GM18858 (cell line): ENCODE results near the gene PTPMT1.

ENCODE experiments used
- ATAC-seq: cut with Tn5 transposase; IDR thresholded peaks from one replicate; pipeline ENCODE4 v1.9.1; 2021; ENCODE audit not compliant: unreplicated experiment

PTPMT1 gene

GRCh38 chr11:47578524-47579494, 13.4 kb downstream of the PTPMT1 start, which contains the start of the genes KBTBD4 and NDUFS3:
KBTBD4 (minus strand) TSS chr11:47578970; CDS start chr11:47578951, 19 bp downstream.
NDUFS3 (plus strand) TSS chr11:47579074; CDS start chr11:47579092, 18 bp downstream.
- ATAC-seq: peak; percentile 86

GRCh38 chr11:47583844-47584243, 18.4 kb downstream of the PTPMT1 start:
- no peak for ATAC-seq

- no peak for ATAC-seq
Observed at GRCh38 chr11:47586098-47586855, 20.9 kb downstream of the PTPMT1 start, which contains the start of gene FAM180B. FAM180B (plus strand) TSS chr11:47586678; CDS start chr11:47586769, 91 bp downstream.

- ATAC-seq: no peak
Observed at GRCh38 chr11:47587039-47587716, 21.8 kb downstream of the PTPMT1 start.

- ATAC-seq: no peak
Observed at GRCh38 chr11:47587723-47588326, 22.4 kb downstream of the PTPMT1 start.

- ATAC-seq: no peak
Observed at GRCh38 chr11:47589118-47589517, 23.7 kb downstream of the PTPMT1 start.

GRCh38 chr11:47589584-47589976, 24.2 kb downstream of the PTPMT1 start:
- ATAC-seq: no peak

- ATAC-seq: no peak
Observed at GRCh38 chr11:47589977-47590861, 24.8 kb downstream of the PTPMT1 start.

GRCh38 chr11:47591764-47592163, 26.4 kb downstream of the PTPMT1 start:
- ATAC-seq: no peak

- ATAC-seq: no peak
Observed at GRCh38 chr11:47592251-47592650, 26.9 kb downstream of the PTPMT1 start.

GRCh38 chr11:47592970-47593369, 27.6 kb downstream of the PTPMT1 start:
- no peak for ATAC-seq

- ATAC-seq: no peak
Observed at GRCh38 chr11:47593492-47593933, 28.1 kb downstream of the PTPMT1 start.

- no peak for ATAC-seq
Observed at GRCh38 chr11:47593934-47594855, 28.8 kb downstream of the PTPMT1 start, which contains the start of gene C1QTNF4. C1QTNF4 (minus strand) TSS chr11:47594411; CDS start chr11:47590810, 3,601 bp downstream.

- no peak for ATAC-seq
Observed at GRCh38 chr11:47595029-47595428, 29.6 kb downstream of the PTPMT1 start.

GRCh38 chr11:47595967-47596366, 30.6 kb downstream of the PTPMT1 start:
- ATAC-seq: no peak

- no peak for ATAC-seq
Observed at GRCh38 chr11:47599902-47600301, 34.5 kb downstream of the PTPMT1 start.

GRCh38 chr11:47603295-47603694, 37.9 kb downstream of the PTPMT1 start:
- no peak for ATAC-seq

GRCh38 chr11:47605921-47606320, 40.5 kb downstream of the PTPMT1 start:
- ATAC-seq: no peak
